Measurements from ENCODE around the gene SCGB1C1.

- no peak for TF ChIP-seq CTCF (IDR thresholded peaks at IDR 0.05)
- no peak for TF ChIP-seq POLR2A (IDR thresholded peaks at IDR 0.05)
- no peak for TF ChIP-seq POLR2AphosphoS5 (IDR thresholded peaks at IDR 0.05)
- TF ChIP-seq EP300 (IDR thresholded peaks at IDR 0.05), result no peak
These were observed 48.8 kb downstream of the SCGB1C1 start for GRCh38 chr11:241634-242033.

Measured in sigmoid colon (tissue), 4 donors.